ENCODE data around the gene WFIKKN1.
"Not testable (repeated sequence)": the region's sequence is repeated elsewhere in the genome, so short reads cannot be mapped to it uniquely, and the experiment has no call there.

Gene WFIKKN1

GRCh38 chr16:595094-595528 lies 35.7 kb upstream of the WFIKKN1 start:
- no peak for DNase-seq (ENCODE audit: low read depth in 2 of 2)

DNA sequence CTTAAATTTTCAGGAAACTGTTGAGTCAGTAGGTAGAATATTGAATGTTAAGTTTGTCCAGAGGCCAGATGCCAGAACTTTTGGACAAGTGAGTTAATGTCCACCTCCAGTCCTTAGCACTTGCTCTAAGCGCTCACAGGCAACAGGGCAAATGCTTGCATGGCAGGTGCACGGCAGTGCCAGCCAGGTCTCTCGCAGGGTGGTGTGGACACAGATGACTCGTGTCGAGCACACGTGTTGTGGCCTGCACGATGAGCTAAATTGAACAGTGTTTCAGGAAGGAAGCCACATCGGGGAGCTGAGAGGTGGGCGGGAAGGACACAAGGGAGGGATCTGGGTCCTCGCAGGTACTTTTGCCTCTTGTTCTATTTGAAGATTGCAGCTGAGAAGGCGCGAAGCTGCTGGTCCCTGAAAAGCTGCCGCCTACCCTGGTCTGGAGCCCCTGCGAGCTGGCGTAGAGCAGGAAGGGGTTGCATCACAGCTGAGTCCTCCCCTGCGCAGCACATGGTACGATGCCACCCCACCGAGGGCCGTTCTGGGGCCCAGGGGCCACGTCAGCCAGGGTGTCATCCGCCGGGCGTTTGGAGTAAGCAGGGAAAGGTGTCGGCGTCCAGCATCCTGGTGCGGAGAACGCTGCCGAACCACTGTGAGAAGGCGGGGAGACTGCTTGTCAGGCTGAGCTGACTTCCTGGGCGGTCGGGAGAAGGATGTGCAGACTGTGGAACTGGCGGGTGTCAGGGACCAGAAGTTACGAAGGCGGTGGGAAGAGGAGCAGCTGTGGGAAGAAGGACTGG lies 34.6 kb upstream of the WFIKKN1 start:
- DNase-seq (ENCODE audit: low read depth in 2 of 2) = no peak

GRCh38 chr16:596736-597060 lies 34.1 kb upstream of the WFIKKN1 start:
- DNase-seq (ENCODE audit: low read depth in 2 of 2) = no peak

GRCh38 chr16:597655-598054 lies 33.1 kb upstream of the WFIKKN1 start:
- not testable (repeated sequence) for DNase-seq (ENCODE audit: low read depth in 2 of 2)

DNA sequence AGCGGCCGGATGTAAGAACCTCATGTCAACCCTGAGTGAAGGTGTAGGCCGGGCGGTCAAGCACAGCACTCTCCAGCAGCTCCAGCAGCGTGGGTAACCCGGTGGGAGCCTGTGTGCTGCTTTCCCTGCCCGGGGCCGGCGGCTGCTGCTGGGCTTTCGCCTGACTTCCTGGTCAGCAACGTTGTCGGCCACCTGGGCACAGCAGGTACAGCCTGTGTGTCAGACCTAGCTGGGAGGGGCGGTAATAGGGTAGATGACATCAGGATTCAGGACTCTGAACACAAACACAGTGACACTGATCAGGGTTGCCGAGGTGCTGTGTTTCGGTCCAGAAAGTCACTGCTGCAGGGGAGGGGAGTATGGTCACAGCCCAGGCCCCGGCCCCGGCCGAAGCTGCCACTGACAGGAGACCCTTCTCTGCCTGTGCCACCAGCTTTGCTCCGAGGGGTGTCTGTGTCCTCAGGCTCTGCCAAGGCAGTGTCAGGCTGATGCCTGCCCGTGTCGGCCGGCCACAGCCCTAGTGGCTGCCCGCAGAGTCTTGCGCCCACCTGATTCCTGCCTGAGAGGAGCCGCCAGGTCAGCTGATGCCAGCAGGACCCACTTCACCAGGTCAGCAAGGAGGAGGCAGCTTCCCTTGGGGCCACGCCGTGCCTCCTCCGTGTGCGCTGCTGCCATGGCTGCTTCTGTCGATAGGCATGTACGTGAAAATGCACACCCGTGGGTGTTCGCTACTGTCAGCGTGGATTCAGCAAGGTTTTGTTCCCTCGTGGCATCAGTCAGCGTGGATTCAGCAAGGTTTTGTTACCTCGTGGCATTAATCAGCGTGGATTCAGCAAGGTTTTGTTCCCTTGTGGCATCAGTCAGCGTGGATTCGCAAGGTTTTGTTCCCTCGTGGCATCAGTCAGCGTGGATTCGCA lies 31.7 kb upstream of the WFIKKN1 start:
- no peak for DNase-seq (ENCODE audit: low read depth in 2 of 2)

DNA sequence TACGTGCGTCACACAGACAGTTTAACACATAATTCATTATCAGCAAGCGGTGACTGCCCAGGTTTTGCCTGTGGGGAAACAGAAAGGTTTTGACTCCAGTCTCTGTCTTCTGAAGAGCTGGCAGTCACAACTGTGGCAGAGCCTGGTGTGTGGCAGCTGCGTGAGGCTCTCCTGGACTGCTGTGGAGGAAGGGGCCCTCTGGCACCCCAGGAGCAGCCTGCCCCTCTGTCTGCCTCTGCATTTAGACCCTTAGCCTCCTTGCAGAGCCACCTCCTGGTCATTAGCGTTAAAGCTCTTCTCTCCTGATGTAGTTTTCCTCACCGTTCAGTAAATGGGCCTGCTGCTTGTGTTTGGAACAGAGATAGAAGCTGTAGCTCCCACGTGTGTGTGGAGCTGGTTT lies 30.0 kb upstream of the WFIKKN1 start:
- no peak for DNase-seq (ENCODE audit: low read depth in 2 of 2)

GRCh38 chr16:603933-604332 lies 26.9 kb upstream of the WFIKKN1 start:
- DNase-seq (ENCODE audit: low read depth in 2 of 2) = no peak

- no peak for DNase-seq (ENCODE audit: low read depth in 2 of 2)
These were observed 24.0 kb upstream of the WFIKKN1 start for GRCh38 chr16:606656-607307.

- DNase-seq (ENCODE audit: low read depth in 2 of 2) = peak in 1 of 2 donors; percentile 58
These were observed 22.8 kb upstream of the WFIKKN1 start for GRCh38 chr16:608019-608418.

GRCh38 chr16:609316-609715 lies 21.5 kb upstream of the WFIKKN1 start:
- no peak for DNase-seq (ENCODE audit: low read depth in 2 of 2)

- no peak for DNase-seq (ENCODE audit: low read depth in 2 of 2)
These were observed 20.8 kb upstream of the WFIKKN1 start for GRCh38 chr16:609984-610383.

GRCh38 chr16:610513-611381 lies 20.0 kb upstream of the WFIKKN1 start:
- peak; percentile 46 to 58 for DNase-seq (ENCODE audit: low read depth in 2 of 2)

GRCh38 chr16:615122-615521 lies 15.7 kb upstream of the WFIKKN1 start:
- DNase-seq (ENCODE audit: low read depth in 2 of 2) = no peak

GRCh38 chr16:616733-617586 lies 13.8 kb upstream of the WFIKKN1 start:
- no peak for DNase-seq (ENCODE audit: low read depth in 2 of 2)

DNA sequence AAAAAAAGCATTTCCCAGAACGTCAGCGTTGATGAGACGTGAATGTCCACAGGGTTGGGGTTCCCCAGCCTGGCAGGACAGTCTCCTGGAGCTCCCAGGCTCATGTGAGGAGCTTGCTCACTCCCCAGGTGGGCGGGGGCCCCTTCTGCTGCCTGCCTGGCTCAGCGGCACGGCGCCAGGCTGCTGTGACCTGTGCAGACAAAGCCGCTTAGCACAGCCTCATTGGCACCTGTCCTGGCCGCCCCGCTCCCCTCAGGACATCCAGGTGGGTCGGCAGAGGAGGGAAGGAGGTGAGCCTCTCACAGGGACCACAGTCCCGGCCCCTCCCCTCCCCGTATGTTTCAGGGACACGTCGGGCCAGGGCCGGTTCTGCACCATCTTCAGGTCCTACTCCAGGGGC lies 12.9 kb upstream of the WFIKKN1 start:
- no peak for DNase-seq (ENCODE audit: low read depth in 2 of 2)

- no peak for DNase-seq (ENCODE audit: low read depth in 2 of 2)
These were observed 11.2 kb upstream of the WFIKKN1 start for GRCh38 chr16:619476-620100.

DNA sequence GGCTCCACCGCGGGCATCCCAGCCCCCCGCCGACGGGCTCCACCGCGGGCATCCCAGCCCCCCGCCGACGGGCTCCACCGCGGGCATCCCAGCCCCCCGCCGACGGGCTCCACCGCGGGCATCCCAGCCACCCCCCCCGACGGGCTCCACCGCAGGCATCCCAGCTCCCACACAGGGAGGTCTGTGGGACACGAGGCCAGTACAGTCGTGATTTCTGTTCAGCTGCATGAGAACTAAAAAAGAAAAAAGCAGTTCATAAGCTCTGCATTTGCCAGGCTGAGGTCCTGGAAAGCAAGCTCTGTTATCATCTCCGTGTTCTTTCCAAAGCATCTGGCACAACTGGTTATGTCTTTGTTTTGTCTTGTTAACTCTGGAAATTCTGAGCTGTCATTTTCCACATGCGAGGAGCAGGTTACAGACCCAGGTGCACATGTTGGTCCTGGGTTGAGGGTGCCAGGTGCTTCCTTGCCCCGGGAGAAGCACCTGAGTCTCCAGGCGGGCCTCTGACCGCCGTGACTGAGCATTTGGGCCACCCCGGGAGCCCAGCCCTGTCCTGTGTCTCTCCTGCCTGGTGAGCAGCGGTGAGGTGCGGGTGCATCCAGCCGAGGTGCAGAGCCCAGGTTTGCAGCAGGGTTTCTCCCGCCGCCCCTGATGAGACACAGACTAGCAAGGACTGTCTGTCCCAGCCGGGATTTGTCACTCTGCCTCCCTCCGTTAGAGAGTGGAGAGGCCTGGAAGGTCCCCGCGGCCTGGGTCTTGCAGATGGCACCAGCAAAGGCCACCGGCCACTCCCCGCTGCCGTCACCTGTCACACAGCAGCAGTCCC lies 9.9 kb upstream of the WFIKKN1 start:
- no peak for DNase-seq (ENCODE audit: low read depth in 2 of 2)

GRCh38 chr16:621526-622105 lies 9.2 kb upstream of the WFIKKN1 start:
- no peak for DNase-seq (ENCODE audit: low read depth in 2 of 2)

- DNase-seq (ENCODE audit: low read depth in 2 of 2) = no peak
These were observed 7.9 kb upstream of the WFIKKN1 start for GRCh38 chr16:622920-623280.
